Pancreas (tissue), 10 donors: Measurements from ENCODE around the gene ROR2. TPM values are rescaled to one million over a fixed set of nuclear protein-coding genes. Genes with fewer than 3 reads are reported as not detected.

Experiments used
- ATAC-seq, 4 donors: fragments of 200-7000 bp; cut with Tn5 transposase; one replicate each; pipeline versions ENCODE4 v1.8.0 to v1.9.1; 2020; ENCODE audit warnings: mild to moderate bottlenecking in 4 of 4, moderate library complexity in 4 of 4
- DNase-seq, 6 donors: peaks; one replicate each; pipeline ENCODE4 v3.0.0-alpha.2; 2020
- FAIRE-seq: peaks from 2 replicates; lab custom pipeline; 2012; peaks lifted over from hg19 to GRCh38; lab: Jason Lieb, UNC
- H3K27ac ChIP-seq, 4 donors: fragments of 200-600 bp; sonication (generic); 1 replicate in 3 of 4; 2 replicates in 1 of 4; pipeline versions ENCODE4 v1.5.0 to v1.8.0; 2020
- H3K27me3 ChIP-seq, 4 donors: fragments of 200-600 bp; one replicate each; pipeline ENCODE4 v1.8.0; 2021
- H3K36me3 ChIP-seq, 3 donors: fragments of 200-600 bp; sonication (generic) in 1 of 3; one replicate each; pipeline versions ENCODE4 v1.5.0 to v1.8.0; 2020 to 2021
- H3K4me1 ChIP-seq, 3 donors: fragments of 200-600 bp; one replicate each; pipeline ENCODE4 v1.8.0; 2021
- H3K4me3 ChIP-seq, 4 donors: fragments of 200-600 bp; sonication (generic) in 2 of 4; one replicate each; pipeline versions ENCODE4 v1.5.0 to v1.8.0; 2020 to 2021
- H3K9me3 ChIP-seq, 4 donors: fragments of 200-600 bp; one replicate each; pipeline ENCODE4 v1.8.0; 2021
- CTCF ChIP-seq, 4 donors: fragments of 200-600 bp; sonication (generic) in 3 of 4; IDR thresholded peaks; one replicate each; pipeline versions ENCODE4 v1.5.0 to v1.8.0; 2021; ENCODE audit warnings: antibody characterized with exemption in 4 of 4
- WGBS, 2 donors: extraction: QIAGEN DNeasy Blood & Tissue Kit; methylation state at CpG; one replicate each; pipeline ENCODE4 v1.1.7; 2013; 5-methylcytosine and 5-hydroxymethylcytosine counted together
- intact Hi-C, 3 donors: fragments of 100-400 bp; cut with DNase I; formaldehyde crosslinking; loops; one replicate each; pipeline versions ENCODE4 v1.11.1 to v1.14.2; 2022
- polyA plus RNA-seq, 2 donors: library from polyadenylated mRNA; stranded (reverse); fragments of 200-250 nt; gene quantifications; one replicate each; pipeline ENCODE4 v1.2.3, GENCODE V29; 2013
- total RNA-seq, 6 donors: library from RNA; stranded (reverse); fragmentation: NEBNext Ultra II Directional in 4 of 6; extraction: Animal tissue kit (Norgen Biotek cat#: 25700) in 4 of 6; gene quantifications; one replicate each; pipeline versions ENCODE4 v1.2.1 to v1.2.4, GENCODE V29; 2021 to 2023
- donor health status: healthy with polysubstance abuse.
- donor health status: DM: no; HTN: no; CAD: no; lungs with moderate emphysema.
- donor health status: DM: no; HTN: no; CAD: no.
- donor health status: control.
- donor health status: control.
- donor health status: Bipolar disorder and iron deficiency.
- donor health status: DM: yes; HTN: yes; CAD: no.
- donor health status: DM: no; HTN: no; CAD: no.
- donor health status: DM: no; HTN: no; CAD: no.
- donor health status: DM: yes; HTN: yes; CAD: no.

Gene ROR2
- total and polyA plus RNA-seq, 8 donors, result 0.67 to 6.3 (median 1.2) TPM

DNA sequence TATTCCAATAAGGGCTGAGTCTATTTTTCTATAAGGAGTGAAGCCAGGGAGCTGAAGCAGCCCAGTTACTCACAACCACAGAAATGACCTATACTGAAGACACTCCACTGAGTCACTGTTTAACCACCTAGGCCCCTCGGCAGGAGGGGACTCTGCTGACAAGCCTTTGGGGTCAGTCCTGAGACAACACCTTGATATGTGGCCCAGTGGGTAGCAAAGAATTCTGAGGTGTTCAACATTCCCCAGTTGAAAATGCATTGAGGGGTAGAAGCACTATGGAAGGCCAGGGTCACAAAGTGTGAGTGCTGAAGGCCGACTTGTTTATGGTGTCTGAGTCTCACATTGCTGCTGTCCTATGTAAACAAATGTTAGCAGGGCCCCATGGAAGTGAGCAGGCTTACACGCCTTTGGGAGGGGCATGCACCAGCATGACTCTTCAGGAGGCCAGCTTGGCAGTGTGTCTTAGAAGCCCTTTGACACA, 413.8 kb downstream of the ROR2 start:
- H3K9me3 ChIP-seq, result no peaks in the 10 kb centered on the region
- FAIRE-seq (no peak), DNase-seq (no peak), ATAC-seq (no peak)
- no peak overlapping the region for H3K27ac ChIP-seq
- no peak overlapping the region for H3K4me3 ChIP-seq
- 41 to 59% methylated on average over 3 of the region's 3 CpGs for WGBS, 2 donors
- H3K36me3 ChIP-seq, result no peaks in the 10 kb centered on the region
- H3K27me3 ChIP-seq, result no peaks in the 10 kb centered on the region
- no peaks in the 10 kb centered on the region for H3K4me1 ChIP-seq
- intact Hi-C loops, result no loop called here
- no peak for TF ChIP-seq CTCF (IDR thresholded peaks at IDR 0.05)

DNA sequence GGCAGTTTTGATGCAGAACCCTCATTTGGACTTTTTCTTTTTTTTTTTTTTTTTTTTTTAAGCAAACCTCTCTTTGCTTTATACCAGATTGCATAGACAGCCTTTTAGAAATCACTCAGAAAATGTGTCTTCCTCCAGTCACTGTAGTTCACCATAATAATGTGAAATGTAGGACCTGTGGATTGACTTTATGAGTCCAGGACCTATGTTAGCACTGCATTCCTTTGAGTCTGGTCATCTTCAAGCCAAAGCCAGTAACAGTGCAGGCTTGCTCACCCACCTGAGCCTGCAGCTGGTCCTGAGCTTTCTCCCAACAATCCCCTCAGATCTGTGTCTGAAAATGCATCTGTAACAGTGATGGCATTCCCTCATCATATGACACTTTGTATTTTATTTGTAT, 415.7 kb downstream of the ROR2 start:
- H3K27ac ChIP-seq, result no peak overlapping the region
- FAIRE-seq (no peak), DNase-seq (no peak), ATAC-seq (no peak)
- H3K4me3 ChIP-seq, result no peak overlapping the region
- no peaks in the 10 kb centered on the region for H3K9me3 ChIP-seq
- TF ChIP-seq CTCF (IDR thresholded peaks at IDR 0.05), result no peak
- H3K36me3 ChIP-seq, result no peaks in the 10 kb centered on the region
- H3K27me3 ChIP-seq, result no peaks in the 10 kb centered on the region
- intact Hi-C loops, result no loop called here
- no peaks in the 10 kb centered on the region for H3K4me1 ChIP-seq

DNA sequence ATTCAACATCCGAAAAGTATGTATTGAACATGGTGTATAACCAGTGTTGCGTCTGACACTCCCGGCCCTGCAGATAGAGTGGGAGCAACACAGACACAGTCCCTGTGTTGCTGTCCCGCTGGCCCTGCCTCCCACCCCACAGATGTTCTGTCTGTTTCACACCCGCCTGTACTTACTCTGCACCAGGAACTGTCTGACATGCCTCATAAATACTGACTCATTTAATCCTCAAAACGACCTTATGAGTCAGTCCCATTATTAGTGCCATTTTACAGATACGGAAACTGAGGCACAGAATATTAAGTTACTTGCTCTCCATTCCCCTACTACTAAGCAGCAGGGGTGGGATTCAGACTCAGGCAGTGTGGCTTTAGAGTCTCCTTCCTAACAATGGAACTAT, 416.6 kb downstream of the ROR2 start:
- ATAC-seq (no peak), DNase-seq (no peak), FAIRE-seq (no peak)
- Histone ChIP-seq H3K27ac (no peak overlapping the region), H3K27me3 (no peaks in the 10 kb centered on the region), H3K9me3 (no peaks in the 10 kb centered on the region), H3K36me3 (no peaks in the 10 kb centered on the region), H3K4me3 (no peak overlapping the region), H3K4me1 (no peaks in the 10 kb centered on the region)
- WGBS, 2 donors, result 78 to 89% methylated on average over 7 of the region's 7 CpGs
- intact Hi-C loops, result no loop called here
- TF ChIP-seq CTCF (IDR thresholded peaks at IDR 0.05), result no peak

GRCh38 chr9:91532325-91532724, 417.7 kb downstream of the ROR2 start:
- no peak for FAIRE-seq
- intact Hi-C loops, result no loop called here
- 90 to 94% methylated on average over 3 of the region's 3 CpGs for WGBS, 2 donors
- TF ChIP-seq CTCF (IDR thresholded peaks at IDR 0.05), result no peak
- H3K4me3 ChIP-seq, result no peak overlapping the region
- no peaks in the 10 kb centered on the region for H3K27me3 ChIP-seq
- H3K9me3 ChIP-seq, result no peaks in the 10 kb centered on the region
- H3K36me3 ChIP-seq, result no peaks in the 10 kb centered on the region
- no peak for DNase-seq
- ATAC-seq, result no peak
- no peak overlapping the region for H3K27ac ChIP-seq
- H3K4me1 ChIP-seq, result no peaks in the 10 kb centered on the region

DNA sequence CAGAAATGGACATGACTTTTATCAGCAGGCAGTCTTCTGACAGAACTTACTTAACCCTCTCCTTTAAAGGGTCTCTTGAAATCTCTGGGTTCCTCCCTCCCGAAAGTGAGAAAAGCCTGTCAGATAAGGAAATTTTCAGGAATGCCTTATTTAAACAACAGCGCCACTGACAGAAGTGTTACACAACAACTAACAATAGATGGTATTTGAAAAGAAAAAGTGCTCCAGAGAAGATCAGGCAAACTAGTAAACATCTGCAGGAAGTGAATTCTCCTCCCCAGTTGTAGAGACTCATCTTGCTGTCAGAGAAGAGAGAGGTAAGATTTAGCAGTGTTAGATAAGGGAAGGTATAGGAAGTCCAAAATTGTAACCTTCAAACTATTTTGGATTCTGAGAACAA, 419.2 kb downstream of the ROR2 start:
- no peak for DNase-seq
- Histone ChIP-seq H3K4me3 (no peak overlapping the region), H3K27ac (no peak overlapping the region), H3K4me1 (no peaks in the 10 kb centered on the region), H3K36me3 (no peaks in the 10 kb centered on the region), H3K27me3 (no peaks in the 10 kb centered on the region), H3K9me3 (no peaks in the 10 kb centered on the region)
- WGBS, 2 donors, result 4 to 13% methylated on average over 2 of the region's 2 CpGs
- ATAC-seq, result no peak
- no peak for TF ChIP-seq CTCF (IDR thresholded peaks at IDR 0.05)
- FAIRE-seq, result no peak
- intact Hi-C loops, result no loop called here
